Left lobe of liver (tissue), 2 donors: Measurements from ENCODE around the gene LY6G6D. TPM values are rescaled to one million over a fixed set of nuclear protein-coding genes. Genes with fewer than 3 reads are reported as not detected.

Experiments used
- ATAC-seq: fragments of 200-7000 bp; cut with Tn5 transposase; one replicate; pipeline ENCODE4 v1.9.1; 2020; ENCODE audit warnings: mild to moderate bottlenecking, moderate library complexity
- DNase-seq: peaks from one replicate; pipeline ENCODE4 v3.0.0-alpha.2; 2020; ENCODE audit warnings: low spot score
- total RNA-seq: library from RNA; stranded (reverse); gene quantifications from one replicate; pipeline ENCODE4 v1.2.1, GENCODE V29; 2021
- donor health status: DM: no; HTN: no; CAD: no; lungs with moderate emphysema.
- donor health status: DM: no; HTN: yes; CAD: no.

LY6G6D gene, protein sequence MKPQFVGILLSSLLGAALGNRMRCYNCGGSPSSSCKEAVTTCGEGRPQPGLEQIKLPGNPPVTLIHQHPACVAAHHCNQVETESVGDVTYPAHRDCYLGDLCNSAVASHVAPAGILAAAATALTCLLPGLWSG
- not detected for total RNA-seq

DNA sequence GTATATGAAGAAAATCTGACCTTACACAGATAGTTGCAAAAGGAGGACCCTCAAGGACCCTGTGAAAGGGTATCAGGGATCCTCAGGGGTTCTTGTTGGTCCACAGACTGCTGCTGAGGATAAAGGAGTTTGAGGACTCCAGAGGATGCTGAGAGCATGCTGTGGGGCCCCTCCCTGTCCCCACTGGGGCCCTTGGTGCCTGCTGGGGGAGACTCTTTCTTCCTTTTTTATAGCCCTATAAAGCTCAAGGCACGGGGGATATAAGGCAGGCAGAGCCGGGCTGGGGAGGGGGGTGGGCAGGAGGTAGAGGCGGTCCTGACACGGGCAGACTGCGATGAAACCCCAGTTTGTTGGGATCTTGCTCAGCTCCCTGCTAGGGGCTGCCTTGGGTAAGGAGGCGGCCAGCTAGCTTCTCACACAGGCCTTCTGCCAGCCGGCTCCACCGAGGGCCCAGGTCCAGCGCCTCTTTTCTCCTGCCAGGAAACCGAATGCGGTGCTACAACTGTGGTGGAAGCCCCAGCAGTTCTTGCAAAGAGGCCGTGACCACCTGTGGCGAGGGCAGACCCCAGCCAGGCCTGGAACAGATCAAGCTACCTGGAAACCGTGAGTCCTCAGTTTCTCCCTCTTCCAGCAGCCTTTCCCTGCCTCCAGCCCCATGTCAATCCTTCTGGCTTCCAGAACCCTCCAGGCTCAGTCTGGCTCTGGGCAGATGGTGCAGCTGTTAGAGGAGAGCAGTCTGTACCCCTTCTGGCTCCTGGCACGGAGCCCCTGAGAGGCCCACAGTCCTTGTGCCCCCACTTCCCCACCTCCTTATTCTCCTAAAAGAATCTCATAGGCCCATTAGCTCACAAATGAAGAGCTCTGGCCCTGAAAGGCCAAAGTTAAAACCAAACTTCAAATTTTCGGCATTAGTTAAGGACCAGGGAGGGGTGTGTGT is at the start of gene LY6G6D:
LY6G6D (plus strand) TSS at position 327 of the 937 bp plus-strand sequence; CDS start at position 335, 8 bp downstream.
- DNase-seq, result no peak
- no peak for ATAC-seq

DNA sequence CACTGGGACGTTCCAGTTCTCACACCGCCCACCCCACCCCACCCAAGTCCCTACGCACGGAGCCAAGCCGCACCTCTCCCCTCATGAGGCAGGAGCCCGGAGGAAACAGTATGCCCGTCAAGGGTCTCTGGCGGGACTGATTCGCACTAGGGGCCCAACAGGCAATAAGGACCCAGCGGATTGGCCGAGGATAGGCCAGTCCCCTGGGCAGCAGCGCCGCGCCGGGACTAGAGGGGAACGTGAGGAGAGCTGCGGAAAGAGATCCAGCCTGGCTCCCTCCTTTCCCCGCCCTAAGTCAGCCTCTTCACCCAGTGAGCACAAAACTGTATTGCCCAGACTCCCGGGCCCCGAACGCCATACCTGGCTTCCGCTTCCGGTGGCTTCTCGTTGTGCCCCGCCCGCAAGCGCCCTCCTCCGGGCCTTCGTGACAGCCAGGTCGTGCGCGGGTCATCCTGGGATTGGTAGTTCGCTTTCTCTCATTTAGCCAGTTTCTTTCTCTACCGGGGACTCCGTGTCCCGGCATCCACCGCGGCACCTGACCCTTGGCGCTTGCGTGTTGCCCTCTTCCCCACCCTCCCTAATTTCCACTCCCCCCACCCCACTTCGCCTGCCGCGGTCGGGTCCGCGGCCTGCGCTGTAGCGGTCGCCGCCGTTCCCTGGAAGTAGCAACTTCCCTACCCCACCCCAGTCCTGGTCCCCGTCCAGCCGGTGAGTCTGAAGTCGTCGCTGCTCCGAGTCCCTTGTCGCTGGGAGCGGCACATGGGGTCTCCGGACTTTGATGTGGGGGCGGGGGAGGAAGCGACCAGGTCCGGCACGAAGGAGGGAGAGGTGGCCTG is 49.4 kb upstream of the LY6G6D start, which contains the start of gene CSNK2B:
CSNK2B (plus strand) TSS at position 580 of the 836 bp plus-strand sequence. CDS start 752 bp downstream, outside the sequence.
- ATAC-seq, result peak; percentile 90

DNA sequence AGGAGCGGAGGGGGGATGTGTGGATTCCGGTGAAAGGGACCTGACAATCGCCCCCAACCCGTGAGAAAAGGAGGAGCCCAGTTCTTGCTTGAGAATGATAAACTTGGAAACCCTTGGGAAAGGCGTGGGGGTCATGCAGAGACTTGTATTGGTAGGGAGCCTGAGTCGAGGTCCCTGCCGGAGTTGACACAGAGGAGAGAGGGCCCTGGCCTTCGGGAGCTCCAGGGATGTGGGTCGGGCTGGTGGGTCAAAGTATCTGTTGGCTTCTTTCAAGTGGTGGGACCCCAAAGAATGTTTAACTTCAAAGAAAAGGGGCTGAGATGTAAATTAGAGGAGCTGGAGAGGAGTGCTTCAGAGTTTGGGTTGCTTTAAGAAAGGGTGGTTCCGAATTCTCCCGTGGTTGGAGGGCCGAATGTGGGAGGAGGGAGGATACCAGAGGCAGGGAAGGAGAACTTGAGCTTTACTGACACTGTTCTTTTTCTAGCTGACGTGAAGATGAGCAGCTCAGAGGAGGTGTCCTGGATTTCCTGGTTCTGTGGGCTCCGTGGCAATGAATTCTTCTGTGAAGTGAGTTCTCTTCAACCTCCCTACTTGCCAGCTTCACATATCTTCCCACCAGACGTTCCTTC is 48.7 kb upstream of the LY6G6D start:
- ATAC-seq (no peak), DNase-seq (no peak)

More for the DNA sequence above, 49.4 kb upstream of the LY6G6D start, which contains the start of gene CSNK2B:
- DNase-seq, result peak; percentile 98

DNA sequence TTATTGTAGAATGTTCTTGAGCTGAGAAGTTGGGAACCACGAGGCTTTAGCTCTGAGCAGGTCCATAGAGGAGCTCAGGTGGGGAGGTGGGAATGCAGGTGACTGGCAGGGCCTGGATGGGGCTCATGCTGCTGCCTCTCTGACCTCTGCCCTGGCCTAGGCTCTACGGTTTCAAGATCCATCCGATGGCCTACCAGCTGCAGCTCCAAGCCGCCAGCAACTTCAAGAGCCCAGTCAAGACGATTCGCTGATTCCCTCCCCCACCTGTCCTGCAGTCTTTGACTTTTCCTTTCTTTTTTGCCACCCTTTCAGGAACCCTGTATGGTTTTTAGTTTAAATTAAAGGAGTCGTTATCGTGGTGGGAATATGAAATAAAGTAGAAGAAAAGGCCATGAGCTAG is 45.5 kb upstream of the LY6G6D start, which contains the start of gene LY6G5B:
LY6G5B (plus strand) TSS at position 301 of the 400 bp plus-strand sequence. CDS start 975 bp downstream, outside the sequence.
- no peak for ATAC-seq
- DNase-seq, result no peak

DNA sequence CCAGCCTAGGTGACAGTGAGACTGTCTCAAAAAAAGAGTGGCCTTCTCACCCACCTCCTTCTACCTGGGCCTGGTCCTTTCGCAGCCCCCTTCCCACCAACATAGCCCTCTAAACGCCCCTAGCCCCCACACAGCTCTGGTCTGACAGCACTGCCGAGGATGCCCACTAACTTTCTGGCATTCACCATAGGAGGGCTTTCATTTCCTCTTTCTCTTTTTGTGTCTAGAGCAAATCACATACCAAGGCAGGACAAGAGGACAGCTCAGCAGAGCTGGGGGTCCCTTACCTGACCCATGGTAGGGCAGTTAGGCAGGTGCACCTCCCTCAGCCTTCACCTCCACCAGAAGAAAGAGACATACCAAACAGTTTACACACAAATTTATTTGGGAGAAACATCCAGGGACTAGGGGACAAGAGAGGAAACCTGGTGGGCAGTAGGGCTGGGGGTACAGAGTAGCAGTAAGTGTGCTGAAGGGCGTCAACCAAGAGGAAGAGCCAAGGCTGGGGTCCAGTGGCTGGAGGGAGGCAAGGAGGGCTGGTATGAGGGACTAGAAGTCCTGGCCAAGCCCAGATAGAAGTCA is 38.7 kb upstream of the LY6G6D start:
- DNase-seq, result no peak
- no peak for ATAC-seq

DNA sequence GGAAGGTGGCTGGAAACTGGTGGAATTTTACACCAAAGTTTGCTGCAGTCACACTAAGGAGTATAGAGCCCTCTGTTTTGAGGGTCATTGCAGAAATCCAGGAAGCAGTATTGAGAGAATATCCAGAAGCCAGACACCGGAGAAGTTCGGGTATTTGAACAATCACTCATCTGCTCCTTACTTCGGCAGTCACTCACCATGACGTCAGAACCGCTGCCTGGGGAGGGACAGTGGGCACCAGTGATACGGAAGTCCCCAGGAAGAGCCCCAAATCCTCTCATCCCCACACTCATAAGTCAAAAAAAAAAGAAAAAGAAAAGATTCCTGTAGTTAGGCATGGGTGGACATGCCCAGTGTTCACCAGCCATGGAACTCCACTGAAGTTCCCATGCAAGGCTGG is 38.2 kb upstream of the LY6G6D start:
- no peak for ATAC-seq
- no peak for DNase-seq

DNA sequence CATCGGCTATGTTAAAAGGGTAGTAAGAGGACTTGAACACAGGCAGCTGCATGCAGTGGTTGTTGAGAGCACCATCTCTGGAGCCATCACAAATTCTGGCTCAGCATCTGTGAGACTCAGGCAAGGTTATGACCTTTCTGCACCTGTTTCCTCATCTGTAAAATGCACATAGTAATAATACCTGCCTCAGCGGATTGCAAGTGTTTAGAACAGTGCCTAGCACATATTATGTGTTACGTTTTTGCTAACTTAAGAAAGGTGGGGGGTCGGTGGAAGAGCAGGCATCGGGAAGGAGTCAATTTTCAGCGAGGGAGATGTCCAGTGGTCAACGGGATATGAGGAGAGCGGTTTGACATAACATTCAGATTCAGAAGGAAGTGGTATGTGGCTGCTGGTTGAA is 37.2 kb upstream of the LY6G6D start:
- no peak for DNase-seq
- no peak for ATAC-seq

DNA sequence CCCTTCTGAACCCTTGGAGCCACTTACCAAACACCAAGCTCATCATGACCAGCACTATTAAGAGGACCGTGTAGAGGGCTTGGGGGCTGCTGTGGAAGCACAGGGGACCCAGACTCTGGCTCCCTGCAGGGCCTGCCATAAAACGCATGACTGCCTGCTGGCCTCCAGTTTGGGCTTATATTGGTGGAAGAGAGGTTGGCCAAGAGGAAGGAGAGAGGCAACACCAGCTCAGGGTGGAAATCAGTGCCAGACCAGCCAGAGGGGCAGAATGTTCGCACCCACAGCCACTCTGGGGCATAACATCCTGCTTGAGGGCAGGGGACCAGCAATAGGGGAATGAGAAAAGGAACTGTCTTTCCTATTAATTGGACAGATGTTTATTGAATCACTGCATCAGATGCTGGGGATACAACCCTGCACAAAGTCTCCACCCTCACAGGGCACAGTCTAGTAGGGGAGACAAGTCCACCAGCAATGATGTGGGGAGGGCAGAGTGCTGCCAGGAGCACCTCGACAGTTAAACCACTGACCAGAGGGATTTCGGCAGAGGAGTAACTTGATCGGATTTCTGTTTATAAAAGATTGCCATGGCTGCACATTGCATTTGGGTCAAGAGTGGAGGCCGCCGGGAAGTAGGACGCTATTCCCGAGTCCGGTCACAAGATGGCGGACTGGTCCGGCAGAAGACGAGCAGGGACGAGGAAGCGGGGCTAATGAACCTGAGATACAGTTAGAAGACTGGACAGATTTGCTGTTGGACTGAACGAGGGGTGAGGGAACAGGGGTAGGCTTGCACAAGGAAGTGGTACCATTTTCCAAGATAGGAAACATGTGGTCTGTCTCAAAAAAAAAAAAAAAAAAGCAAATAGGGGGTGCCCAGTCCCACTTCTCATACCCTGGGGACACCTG is 34.7 kb upstream of the LY6G6D start, which contains the start of gene LY6G5C:
LY6G5C (minus strand) TSS at position 842 of the 909 bp plus-strand sequence; CDS start at position 148, 694 bp downstream.
- DNase-seq (peak; percentile 80), ATAC-seq (peak; percentile 87)

DNA sequence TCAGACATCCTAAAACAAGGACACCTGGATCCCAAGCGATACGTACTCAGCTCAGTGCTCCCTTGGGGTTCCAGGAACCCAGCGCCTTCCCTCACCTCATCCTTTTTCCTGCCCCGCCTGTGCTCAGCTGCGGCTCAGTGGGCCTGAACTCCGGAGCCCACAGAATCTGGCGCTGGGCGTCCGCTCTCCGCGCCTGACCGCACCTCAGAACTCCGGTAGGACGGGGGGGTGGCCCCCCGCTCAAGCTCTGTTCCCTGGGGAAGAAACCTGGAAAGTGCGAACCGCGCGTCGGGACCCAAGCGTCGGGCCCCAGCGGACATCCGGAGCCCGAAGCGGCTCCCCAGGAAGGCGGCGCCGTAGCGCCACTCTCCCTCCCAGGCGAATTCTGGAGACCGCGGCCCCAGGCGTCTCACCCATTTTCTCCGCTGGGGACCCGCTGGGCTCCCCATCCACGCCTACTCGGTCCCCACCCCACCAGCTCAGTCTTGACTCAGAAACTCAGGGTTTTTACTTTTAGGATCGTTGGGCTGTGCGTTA is 33.9 kb upstream of the LY6G6D start:
- peak; percentile 55 for ATAC-seq
- DNase-seq, result no peak

DNA sequence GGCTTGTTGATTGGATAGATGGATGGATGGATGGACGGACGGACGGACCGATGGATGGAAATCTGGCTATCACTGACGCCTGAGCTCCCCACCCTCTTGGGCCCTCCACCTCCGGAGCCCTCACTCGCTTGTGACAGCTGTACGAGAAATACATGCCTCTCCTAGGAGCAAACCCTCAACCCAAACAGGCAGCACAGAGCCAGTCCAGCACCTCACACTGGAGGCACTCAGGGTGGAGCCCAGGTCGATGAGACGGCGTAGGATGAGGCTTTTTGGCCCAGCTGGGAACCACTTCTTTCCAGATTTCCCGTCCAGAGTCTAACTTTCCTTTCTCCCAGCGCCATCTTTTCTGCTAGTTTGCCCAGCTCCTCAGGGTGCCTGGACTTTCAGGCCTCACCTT is 31.6 kb upstream of the LY6G6D start:
- DNase-seq, result no peak
- no peak for ATAC-seq

DNA sequence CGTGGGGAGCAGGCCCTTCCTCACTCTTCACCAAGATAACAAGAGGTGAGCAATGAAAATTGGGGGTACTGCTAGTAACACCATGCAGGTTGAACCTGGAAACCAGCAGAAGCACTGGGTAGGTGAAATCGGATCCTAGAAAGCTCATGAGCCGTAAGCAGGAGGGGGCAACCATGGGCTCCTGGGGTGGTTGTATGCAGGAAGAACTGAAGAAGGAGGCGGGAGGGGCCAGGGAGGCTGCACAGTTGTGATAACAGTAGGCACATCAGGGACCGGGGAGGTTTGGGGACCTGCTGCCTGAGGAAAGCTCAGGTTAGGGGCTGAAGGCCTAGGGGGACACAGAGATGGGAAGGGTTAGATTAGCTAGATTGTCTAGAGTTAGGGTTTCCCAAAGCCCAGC is 28.7 kb upstream of the LY6G6D start:
- no peak for ATAC-seq

DNA sequence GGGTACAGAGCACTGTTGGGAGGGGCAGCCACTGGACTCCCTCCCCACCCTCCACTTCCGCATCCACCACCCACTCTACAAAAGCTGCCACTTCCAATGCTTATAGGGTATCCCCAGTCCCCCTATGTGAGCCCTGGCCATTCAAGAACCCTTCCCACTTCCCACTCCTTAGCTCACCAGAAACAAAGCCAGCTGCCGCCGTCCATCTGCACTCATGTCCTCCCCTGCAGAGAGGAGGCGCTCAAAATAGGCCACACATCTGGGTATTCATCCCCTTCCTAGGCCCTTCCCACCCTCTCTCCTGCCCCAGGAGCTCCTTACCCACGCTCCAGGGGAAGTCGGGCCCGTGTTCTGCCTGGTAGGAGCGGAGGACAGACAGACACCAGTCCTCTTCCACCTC is 27.8 kb upstream of the LY6G6D start:
- no peak for DNase-seq
- ATAC-seq, result no peak

More for the DNA sequence above, 28.7 kb upstream of the LY6G6D start:
- no peak for DNase-seq

DNA sequence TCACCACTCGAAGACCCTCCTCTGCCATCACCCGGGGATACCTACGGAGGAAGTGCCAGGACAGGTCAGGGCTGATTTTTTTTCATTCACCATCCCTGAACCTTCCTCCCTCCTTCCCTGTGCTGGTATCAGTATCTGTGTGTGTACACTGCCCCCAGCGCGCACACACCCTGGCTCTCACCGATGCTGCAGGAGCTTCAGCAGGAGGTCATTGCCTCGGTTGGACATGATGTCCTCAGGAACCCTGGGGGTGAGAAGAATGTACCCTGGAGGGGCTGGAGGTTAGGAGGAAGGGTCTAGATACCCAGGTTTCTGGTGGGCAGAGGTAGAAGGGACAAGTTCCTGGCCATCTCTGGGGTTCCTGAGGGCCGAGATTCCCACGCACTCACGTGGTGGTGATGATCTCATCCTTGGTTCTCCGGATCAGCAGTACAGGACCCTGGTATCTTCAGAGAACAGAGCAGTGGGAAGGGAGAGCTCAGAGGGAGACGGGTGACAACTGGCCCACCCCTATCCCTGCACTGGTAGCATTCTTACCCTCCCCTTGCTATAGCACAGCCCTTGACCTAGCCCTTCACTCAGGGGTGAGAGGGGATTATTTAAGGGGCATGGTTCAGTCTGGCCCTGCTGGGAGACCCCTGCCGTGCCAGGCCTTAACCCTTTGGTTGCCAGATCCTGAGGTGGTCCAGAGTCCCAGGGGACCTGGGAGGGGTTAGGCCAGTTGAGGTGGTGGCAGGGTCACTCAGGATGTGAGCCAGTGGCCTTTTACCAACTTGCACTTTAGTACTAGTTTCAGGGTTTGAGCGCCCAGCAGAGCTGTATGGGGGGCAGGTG is 27.1 kb upstream of the LY6G6D start:
- DNase-seq (no peak), ATAC-seq (no peak)

DNA sequence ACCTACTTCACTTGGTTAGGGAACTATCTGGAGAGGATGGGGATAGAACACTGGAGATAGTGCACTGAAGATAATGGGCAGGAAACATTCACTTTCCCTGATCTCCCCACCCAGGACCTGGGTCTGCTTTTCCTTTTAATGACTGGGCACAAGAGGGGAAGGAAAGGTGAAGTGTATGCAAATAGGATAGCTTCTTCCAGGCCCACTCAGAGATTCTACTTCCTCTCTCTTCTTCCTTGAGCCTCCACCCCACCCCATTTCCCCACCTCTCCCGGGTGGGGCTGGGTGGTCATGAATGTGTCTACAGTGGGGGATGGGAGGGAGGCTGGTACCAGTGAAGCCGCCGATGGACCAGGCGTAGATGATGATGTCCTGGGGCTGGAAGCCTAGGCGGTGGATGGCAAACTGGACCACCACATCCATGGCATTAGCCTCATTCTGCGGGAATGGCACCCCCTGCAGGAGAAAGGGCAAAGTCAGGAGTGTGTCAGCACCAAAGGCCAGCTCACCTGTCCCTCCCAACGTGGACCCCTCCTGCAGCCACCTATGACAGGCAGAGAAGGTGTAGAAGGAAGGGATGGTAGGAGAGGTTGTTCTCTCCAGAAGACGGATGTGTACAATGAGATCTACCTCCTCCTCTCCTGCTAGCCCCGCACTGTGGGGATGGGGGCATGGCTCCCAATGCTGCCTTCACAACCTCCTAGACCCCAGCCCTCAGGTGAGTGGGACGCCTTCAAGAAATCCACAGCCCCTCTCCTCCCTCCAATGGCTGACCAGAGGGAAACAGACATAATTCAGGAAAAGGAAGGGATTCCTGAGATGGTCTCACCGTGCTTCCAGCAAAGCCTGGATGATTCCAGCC is 25.7 kb upstream of the LY6G6D start:
- peak; percentile 20 for ATAC-seq
- DNase-seq, result no peak

DNA sequence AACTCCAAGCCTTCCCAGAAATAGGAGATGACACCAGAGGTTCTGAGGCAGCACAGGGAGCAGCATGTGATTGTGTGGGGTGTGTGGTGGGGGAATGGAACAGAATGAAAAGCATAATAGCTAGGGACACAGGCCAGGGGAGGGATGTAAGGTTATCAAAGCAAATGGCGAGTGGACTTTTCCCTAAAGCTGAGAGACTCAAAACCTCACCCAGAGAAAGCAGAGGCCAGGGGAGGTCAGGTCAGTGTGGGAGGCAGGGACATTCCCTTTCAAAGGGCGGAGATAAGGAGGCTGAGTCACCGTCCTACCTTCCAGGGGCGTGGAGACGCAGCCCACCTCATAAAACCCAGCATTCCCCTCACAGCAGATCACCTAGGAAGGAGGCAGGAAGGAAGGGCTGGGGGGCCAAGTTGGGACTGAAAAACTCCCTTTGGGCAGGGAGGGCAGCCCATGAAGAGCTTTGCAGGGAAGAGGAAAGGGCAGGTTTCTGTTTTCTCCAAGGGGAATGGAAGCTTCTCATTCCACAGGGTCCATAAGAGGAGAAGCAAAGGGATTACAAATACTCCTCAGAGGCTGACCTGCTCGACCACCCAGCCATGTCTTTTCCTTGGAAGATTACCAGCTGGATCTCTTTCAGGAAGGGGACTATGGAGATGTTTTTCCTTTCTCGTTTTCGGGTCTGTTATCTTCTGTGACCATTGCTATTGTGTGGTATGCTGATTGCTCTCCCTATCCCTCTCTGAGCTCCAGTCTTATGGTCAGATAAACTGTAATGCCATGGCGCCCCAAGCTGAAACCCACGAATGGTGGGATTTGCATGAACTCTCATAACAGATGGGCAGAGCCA is 24.7 kb upstream of the LY6G6D start:
- DNase-seq (no peak), ATAC-seq (no peak)

DNA sequence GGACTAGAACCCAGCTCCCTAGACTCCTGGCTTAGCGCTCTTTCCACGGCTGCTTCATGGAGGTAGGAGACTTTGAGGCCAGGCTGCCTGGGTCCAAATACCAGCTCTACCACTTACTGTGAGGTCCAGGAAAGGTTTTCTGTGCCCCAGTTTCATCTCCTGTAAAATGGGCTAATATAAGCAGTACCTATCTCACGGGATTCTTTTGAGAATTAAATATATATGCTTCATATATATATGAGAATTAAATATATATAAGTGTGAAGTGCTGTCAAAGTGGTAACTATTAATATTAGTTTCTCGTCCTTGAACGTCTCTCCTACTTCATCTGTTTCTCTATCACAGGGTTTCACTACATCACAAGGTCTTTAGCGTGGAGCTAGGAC is 24.1 kb upstream of the LY6G6D start:
- no peak for DNase-seq
- no peak for ATAC-seq
